T-helper 2 cell treated with Interferon-gamma antibody and Interleukin-4, amounts not matched to agents 100 ng/mL and 5 ng/mL, for 36 hours (primary cell): ENCODE data around the gene KISS1R. TPM values are rescaled to one million over a fixed set of nuclear protein-coding genes. Genes with fewer than 3 reads are reported as not detected.

Source experiments
- intact Hi-C: fragments of 100-400 bp; cut with micrococcal nuclease; formaldehyde crosslinking; loops from one replicate; pipeline ENCODE4 v1.15.1; 2023
- total RNA-seq: library from RNA; stranded (reverse); gene quantifications from 2 replicates; pipeline ENCODE4 v1.2.3, GENCODE V29; 2022

The KISS1R gene
- total RNA-seq, 1 donor from 2014 or later: 1.9 TPM

DNA sequence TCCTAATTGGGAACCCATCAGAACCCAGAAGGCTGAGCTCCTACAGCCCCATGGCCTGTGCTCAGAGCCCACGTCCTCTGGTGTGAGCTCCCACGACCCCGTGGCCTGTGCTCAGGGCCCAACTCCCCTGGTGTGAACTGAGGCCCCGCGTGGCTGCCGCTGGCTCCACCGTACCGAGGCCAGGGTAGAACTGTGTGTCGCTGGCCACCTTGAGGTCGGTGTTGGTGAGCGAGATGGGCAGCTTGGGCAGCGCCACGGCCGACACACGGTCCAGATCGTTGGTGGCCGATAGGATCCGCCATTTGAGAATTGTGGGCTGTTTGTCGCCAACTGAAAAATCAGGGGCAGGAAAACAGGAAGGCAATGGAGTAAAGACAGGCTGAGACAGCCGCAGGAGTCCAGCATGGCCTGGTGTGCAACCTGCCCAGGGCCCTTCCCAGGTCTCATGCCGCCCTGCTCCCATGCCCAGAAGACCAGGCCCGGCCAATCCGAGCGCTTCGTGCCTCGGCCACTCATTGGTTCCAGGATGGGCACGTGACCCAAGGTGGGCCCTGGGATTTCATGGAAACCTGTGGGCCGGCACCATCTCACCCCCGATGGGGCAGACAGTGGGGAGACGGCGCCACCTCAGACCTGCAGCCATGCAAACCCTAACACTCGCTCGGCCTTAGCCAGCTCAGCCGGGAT lies 35.6 kb upstream of the KISS1R start:
- intact Hi-C loops: no loop called here

DNA sequence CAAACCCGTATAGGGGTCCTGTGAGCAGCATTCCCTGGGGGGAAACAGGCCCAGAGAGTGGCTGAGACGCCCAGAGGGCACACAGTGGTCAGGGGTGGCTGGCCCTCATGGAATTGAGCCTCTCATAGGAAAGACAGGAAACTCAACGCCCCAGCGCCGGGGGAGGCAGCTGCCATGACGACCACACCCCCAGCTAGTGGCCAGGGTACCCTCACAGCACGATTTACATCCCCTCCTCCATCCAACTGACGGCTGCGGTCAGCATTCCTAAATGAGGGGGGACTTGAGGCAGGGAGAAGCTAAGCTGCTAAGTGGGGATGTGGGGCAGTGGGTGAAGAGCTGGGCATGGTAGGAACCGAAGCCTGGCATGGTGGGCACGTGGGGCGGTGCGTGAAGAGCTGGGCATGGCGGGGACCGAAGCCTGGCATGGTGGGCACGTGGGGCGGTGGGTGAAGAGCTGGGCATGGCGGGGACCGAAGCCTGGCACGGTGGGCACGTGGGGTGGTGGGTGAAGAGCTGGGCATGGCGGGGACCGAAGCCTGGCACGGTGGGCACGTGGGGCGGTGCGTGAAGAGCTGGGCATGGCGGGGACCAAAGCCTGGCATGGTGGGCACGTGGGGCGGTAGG lies 34.1 kb upstream of the KISS1R start:
- intact Hi-C loops: no loop called here

GRCh38 chr19:883661-884211 lies 33.4 kb upstream of the KISS1R start:
- intact Hi-C loops: no loop called here

- intact Hi-C loops: no loop called here
Measured at GRCh38 chr19:884420-885211, 32.5 kb upstream of the KISS1R start.

- intact Hi-C loops: no loop called here
Measured at GRCh38 chr19:885536-886224, 31.5 kb upstream of the KISS1R start.

- intact Hi-C loops: no loop called here
Measured at GRCh38 chr19:887072-887471, 30.1 kb upstream of the KISS1R start.

- intact Hi-C loops: no loop called here
Measured at GRCh38 chr19:887599-887998, 29.5 kb upstream of the KISS1R start.

GRCh38 chr19:888581-889385 lies 28.4 kb upstream of the KISS1R start:
- intact Hi-C loops: no loop called here

DNA sequence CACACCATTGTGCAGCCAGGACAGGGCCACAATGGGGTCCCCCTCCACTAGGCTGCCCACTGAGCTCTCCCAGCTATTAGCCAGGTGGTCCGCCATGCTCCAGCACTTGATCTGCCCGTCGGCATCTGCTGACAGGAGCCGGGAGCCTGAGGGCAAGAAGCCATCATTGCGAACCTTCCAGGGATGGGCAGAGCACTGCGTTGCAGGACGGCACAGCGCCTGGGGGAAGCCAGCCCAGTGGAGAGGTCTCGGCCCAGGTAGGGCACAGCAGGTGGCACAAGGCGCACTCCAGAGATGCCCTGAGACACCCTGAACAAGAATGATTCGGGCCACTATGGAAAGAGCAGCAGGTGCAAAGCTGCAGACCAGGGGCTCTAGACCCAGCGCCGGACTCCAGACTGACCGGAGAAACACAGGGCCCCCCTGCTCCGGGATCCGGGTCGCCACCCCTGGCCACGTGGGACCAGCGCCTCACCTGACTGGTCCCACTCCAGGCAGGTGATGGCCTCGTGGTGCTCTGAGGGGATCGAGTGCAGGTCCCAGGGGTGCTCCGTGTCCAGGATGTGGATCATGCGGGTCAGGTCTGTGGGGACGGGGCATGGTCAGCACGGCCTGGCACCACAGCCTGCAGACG lies 27.4 kb upstream of the KISS1R start:
- intact Hi-C loops: no loop called here

- intact Hi-C loops: no loop called here
Measured at GRCh38 chr19:890831-891230, 26.3 kb upstream of the KISS1R start.

DNA sequence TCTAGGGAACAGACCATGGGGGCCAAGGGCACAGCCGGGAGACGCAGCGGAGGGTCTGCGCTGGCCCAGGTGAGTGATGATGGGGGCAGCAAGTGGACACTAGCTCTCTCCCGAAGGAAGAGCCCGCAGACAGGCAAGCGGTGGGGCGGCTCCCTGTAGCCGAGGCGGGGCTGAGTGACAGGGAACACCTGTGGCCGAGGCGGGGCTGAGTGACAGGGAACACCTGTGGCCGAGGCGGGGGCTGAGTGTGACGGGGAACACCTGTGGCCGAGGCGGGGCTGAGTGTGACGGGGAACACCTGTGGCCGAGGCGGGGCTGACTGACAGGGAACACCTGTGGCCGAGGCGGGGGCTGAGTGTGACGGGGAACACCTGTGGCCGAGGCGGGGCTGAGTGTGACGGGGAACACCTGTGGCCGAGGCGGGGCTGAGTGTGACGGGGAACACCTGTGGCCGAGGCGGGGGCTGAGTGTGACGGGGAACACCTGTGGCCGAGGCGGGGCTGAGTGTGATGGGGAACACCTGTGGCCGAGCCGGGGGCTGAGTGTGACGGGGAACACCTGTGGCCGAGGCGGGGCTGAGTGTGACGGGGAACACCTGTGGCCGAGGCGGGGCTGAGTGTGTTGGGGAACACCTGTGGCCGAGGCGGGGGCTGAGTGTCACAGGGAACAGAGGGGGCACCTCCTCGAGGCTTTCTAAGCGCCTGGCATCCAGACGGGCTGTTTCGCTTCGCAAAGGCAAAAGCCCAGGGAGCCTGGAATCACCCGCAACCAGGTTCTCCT lies 25.5 kb upstream of the KISS1R start:
- intact Hi-C loops: loop anchor here (2.0 kb wide), 2 partner anchors 19 to 29 kb away; no protein-coding TSS in a partner anchor

DNA sequence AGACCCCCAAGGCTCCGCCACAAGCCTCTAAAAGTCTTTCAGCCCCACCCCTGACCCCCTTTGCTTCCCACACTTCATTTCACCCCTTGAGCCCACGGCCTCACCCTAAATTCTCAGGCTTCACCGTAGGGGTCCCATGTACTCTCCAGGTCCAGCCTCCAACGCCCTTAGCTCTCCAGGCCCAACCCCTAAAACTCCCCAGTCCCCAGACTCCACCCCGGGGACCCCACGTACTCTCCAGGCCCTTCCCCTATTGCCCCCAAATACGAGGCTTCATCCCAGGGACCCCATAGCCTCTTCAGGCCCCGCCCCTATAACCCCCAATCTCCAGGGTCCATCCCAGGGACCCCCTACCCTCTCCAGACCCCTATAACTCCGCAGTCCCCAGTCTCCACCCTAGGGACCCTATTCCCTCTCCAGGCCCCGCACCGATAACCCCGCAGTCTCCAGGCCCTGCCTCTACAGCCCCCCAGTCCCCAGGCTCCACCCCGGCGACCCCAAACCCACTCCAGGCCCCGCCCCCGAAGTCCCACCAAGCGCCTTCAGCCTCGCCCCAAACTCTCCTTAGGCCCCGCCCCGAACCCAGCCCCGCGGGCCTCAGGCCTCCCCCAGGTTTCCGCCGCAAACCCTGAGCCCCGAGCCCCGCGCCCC lies 24.8 kb upstream of the KISS1R start:
- intact Hi-C loops: loop anchor here (2.0 kb wide), 2 partner anchors 20 to 30 kb away; no protein-coding TSS in a partner anchor

GRCh38 chr19:892894-893689 lies 24.0 kb upstream of the KISS1R start, which contains the start of the genes MED16 and RNU6-9:
Gene MED16 (minus strand): TSS chr19:893187. CDS start chr19:891131, 2,056 bp downstream.
Gene RNU6-9 (plus strand): TSS chr19:893484.
- intact Hi-C loops: loop anchor here (1.0 to 2.0 kb wide), 3 partner anchors 16 to 30 kb away; no protein-coding TSS in a partner anchor

DNA sequence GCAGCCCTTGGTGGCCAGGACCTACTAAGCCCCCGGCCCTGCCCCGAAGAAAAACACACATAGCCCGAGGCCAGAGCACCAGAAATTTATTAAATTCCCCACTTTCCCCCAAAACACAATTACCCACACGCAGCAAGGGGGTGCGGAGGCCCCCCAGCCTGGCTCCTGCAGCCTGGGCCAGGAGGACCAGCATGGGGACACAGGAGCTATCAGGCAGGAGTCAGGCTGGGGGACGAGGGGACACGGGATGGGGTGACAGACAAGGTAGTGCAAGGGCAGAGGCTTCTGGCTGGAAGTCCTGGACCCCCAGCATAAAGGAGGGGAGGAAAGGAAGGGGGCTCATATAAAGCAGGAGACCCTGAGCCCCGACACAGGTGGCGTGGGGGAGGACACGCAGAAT lies 20.7 kb upstream of the KISS1R start:
- intact Hi-C loops: no loop called here

- intact Hi-C loops: no loop called here
Measured at GRCh38 chr19:896999-897398, 20.1 kb upstream of the KISS1R start.

- intact Hi-C loops: no loop called here
Measured at GRCh38 chr19:897442-898039, 19.6 kb upstream of the KISS1R start.

GRCh38 chr19:898663-899062 lies 18.5 kb upstream of the KISS1R start:
- intact Hi-C loops: no loop called here
